Activated naive CD4-positive, alpha-beta T cell treated with anti-CD3 and anti-CD28 coated beads, Interleukin-2, amount 50 U/mL, for 72 hours (primary cell): Measurements from ENCODE around the gene OR5H1. TPM values are rescaled to one million over a fixed set of nuclear protein-coding genes. Genes with fewer than 3 reads are reported as not detected.
"Not testable (repeated sequence)": the region's sequence is repeated elsewhere in the genome, so short reads cannot be mapped to it uniquely, and the experiment has no call there.

ENCODE experiments used
- ATAC-seq, 2 donors: fragments of 150-1000 bp; cut with Tn5 transposase; 2 replicates each; pipeline ENCODE4 v1.10.0; 2021; ENCODE audit warnings: mild to moderate bottlenecking in 2 of 2, moderate library complexity in 2 of 2
- DNase-seq, 2 donors: peaks; one replicate each; pipeline ENCODE4 v3.0.0; 2021 to 2022; ENCODE audit warnings: low spot score in 2 of 2
- H3K27ac Mint-ChIP-seq, 2 donors: one replicate each; pipeline ENCODE4 v1.8.0; 2022; ENCODE audit warnings: mild to moderate bottlenecking in 2 of 2, mixed read lengths in 2 of 2
- H3K36me3 Mint-ChIP-seq, 2 donors: one replicate each; pipeline ENCODE4 v1.8.0; 2022; ENCODE audit warnings: mixed read lengths in 2 of 2
- H3K9me3 Mint-ChIP-seq, 2 donors: one replicate each; pipeline ENCODE4 v1.8.0; 2022; ENCODE audit warnings: mixed read lengths in 2 of 2
- total RNA-seq, 2 donors: library from RNA; stranded (reverse); gene quantifications; one replicate each; pipeline ENCODE4 v1.2.3, GENCODE V29; 2022

The OR5H1 gene
- total RNA-seq = not detected

GRCh38 chr3:98130421-98130820 lies at the start of gene OR5H1:
Gene OR5H1, plus strand, starts transcription at chr3:98130721. Its CDS starts 1,977 bp downstream, at chr3:98132698.
- Mint-ChIP-seq H3K9me3 (no peaks in the 10 kb centered on the region), H3K27ac (no peak within 1 kb of the TSS), H3K36me3 (no peaks in the 10 kb centered on the region)
- ATAC-seq = no peak
- DNase-seq = no peak

- DNase-seq (no peak), ATAC-seq (no peak)
- Mint-ChIP-seq H3K27ac (no peak within 1 kb of the TSS), H3K36me3 (no peaks in the 10 kb centered on the region), H3K9me3 (peaks cover 0 to 3% of the 10 kb centered on the region in 2 donors)
Measured at GRCh38 chr3:98086873-98087272, 43.6 kb upstream of the OR5H1 start, which contains the start of gene OR5AC2. Gene OR5AC2, plus strand, starts transcription at chr3:98087173. Its CDS starts 0 bp downstream, at chr3:98087173.

GRCh38 chr3:98095882-98096281 lies 34.6 kb upstream of the OR5H1 start:
- DNase-seq (no peak), ATAC-seq (no peak)
- peaks cover 0 to 4% of the 10 kb centered on the region in 2 donors for H3K9me3 Mint-ChIP-seq
- no peak overlapping the region for H3K27ac Mint-ChIP-seq
- H3K36me3 Mint-ChIP-seq = no peaks in the 10 kb centered on the region

GRCh38 chr3:98099848-98100247 lies 30.7 kb upstream of the OR5H1 start:
- H3K27ac Mint-ChIP-seq = no peak overlapping the region
- ATAC-seq (no peak), DNase-seq (no peak)
- H3K36me3 Mint-ChIP-seq = no peaks in the 10 kb centered on the region
- H3K9me3 Mint-ChIP-seq = no peaks in the 10 kb centered on the region

GRCh38 chr3:98108162-98108561 lies 22.4 kb upstream of the OR5H1 start:
- H3K36me3 Mint-ChIP-seq = no peaks in the 10 kb centered on the region

GRCh38 chr3:98109807-98110549 lies 20.5 kb upstream of the OR5H1 start:
- H3K36me3 Mint-ChIP-seq = no peaks in the 10 kb centered on the region
- H3K9me3 Mint-ChIP-seq = peaks cover 0 to 12% of the 10 kb centered on the region in 2 donors
- no peak for DNase-seq
- H3K27ac Mint-ChIP-seq = no peak overlapping the region
- no peak for ATAC-seq

More at GRCh38 chr3:98108162-98108561, 22.4 kb upstream of the OR5H1 start:
- H3K27ac Mint-ChIP-seq = no peak overlapping the region
- DNase-seq = no peak
- peaks cover 0 to 8% of the 10 kb centered on the region in 2 donors for H3K9me3 Mint-ChIP-seq
- no peak for ATAC-seq

- ATAC-seq (no peak), DNase-seq (no peak)
- H3K9me3 Mint-ChIP-seq = peaks cover 0 to 12% of the 10 kb centered on the region in 2 donors
- no peak overlapping the region for H3K27ac Mint-ChIP-seq
- no peaks in the 10 kb centered on the region for H3K36me3 Mint-ChIP-seq
Measured at GRCh38 chr3:98110550-98110908, 20.0 kb upstream of the OR5H1 start.

GRCh38 chr3:98114264-98114663 lies 16.3 kb upstream of the OR5H1 start:
- Mint-ChIP-seq H3K36me3 (no peaks in the 10 kb centered on the region), H3K27ac (no peak overlapping the region), H3K9me3 (peaks cover 0 to 19% of the 10 kb centered on the region in 2 donors)

GRCh38 chr3:98115717-98116116 lies 14.8 kb upstream of the OR5H1 start:
- Mint-ChIP-seq H3K36me3 (no peaks in the 10 kb centered on the region), H3K9me3 (peaks cover 0 to 15% of the 10 kb centered on the region in 2 donors), H3K27ac (peak overlapping the region in 1 of 2 donors; percentile 17)
- no peak for ATAC-seq
- no peak for DNase-seq

More at GRCh38 chr3:98114264-98114663, 16.3 kb upstream of the OR5H1 start:
- no peak for ATAC-seq
- no peak for DNase-seq

GRCh38 chr3:98136631-98137030 lies 6.1 kb downstream of the OR5H1 start:
- no peak for DNase-seq
- Mint-ChIP-seq H3K9me3 (no peaks in the 10 kb centered on the region), H3K27ac (no peak overlapping the region), H3K36me3 (no peaks in the 10 kb centered on the region)
- no peak for ATAC-seq

GRCh38 chr3:98137826-98138557 lies 7.5 kb downstream of the OR5H1 start:
- not testable (repeated sequence) for H3K27ac Mint-ChIP-seq, ATAC-seq, H3K9me3 Mint-ChIP-seq, DNase-seq, H3K36me3 Mint-ChIP-seq

GRCh38 chr3:98140531-98140930 lies 10.0 kb downstream of the OR5H1 start:
- ATAC-seq (no peak), DNase-seq (no peak)
- peaks cover 0 to 3% of the 10 kb centered on the region in 2 donors for H3K9me3 Mint-ChIP-seq
- H3K36me3 Mint-ChIP-seq = no peaks in the 10 kb centered on the region
- no peak overlapping the region for H3K27ac Mint-ChIP-seq

- Mint-ChIP-seq H3K9me3 (peaks cover 2 to 9% of the 10 kb centered on the region in 2 donors), H3K27ac (no peak within 1 kb of the TSS), H3K36me3 (no peaks in the 10 kb centered on the region)
- DNase-seq (no peak), ATAC-seq (no peak)
Measured at GRCh38 chr3:98147179-98147578, 16.7 kb downstream of the OR5H1 start, which contains the start of gene OR5H14. Gene OR5H14, plus strand, starts transcription at chr3:98147479. Its CDS starts 1,907 bp downstream, at chr3:98149386.

- DNase-seq (no peak), ATAC-seq (no peak)
- Mint-ChIP-seq H3K9me3 (peaks cover 5 to 9% of the 10 kb centered on the region in 2 donors), H3K27ac (no peak overlapping the region), H3K36me3 (no peaks in the 10 kb centered on the region)
Measured at GRCh38 chr3:98148751-98149150, 18.2 kb downstream of the OR5H1 start.

GRCh38 chr3:98149456-98149855 lies 18.9 kb downstream of the OR5H1 start:
- not testable (repeated sequence) for H3K27ac Mint-ChIP-seq, H3K36me3 Mint-ChIP-seq, H3K9me3 Mint-ChIP-seq, DNase-seq, ATAC-seq

GRCh38 chr3:98151241-98151640 lies 20.7 kb downstream of the OR5H1 start:
- H3K9me3 Mint-ChIP-seq = peaks cover 5 to 6% of the 10 kb centered on the region in 2 donors
- ATAC-seq (no peak), DNase-seq (no peak)
- H3K36me3 Mint-ChIP-seq = no peaks in the 10 kb centered on the region
- no peak overlapping the region for H3K27ac Mint-ChIP-seq

- DNase-seq (no peak), ATAC-seq (no peak)
- H3K9me3 Mint-ChIP-seq = no peaks in the 10 kb centered on the region
- no peaks in the 10 kb centered on the region for H3K36me3 Mint-ChIP-seq
- no peak within 1 kb of the TSS for H3K27ac Mint-ChIP-seq
Measured at GRCh38 chr3:98166396-98166795, 35.9 kb downstream of the OR5H1 start, which contains the start of gene OR5H15. Gene OR5H15, plus strand, starts transcription at chr3:98166696. Its CDS starts 2,004 bp downstream, at chr3:98168700.
